B cell (primary cell): ENCODE measurements around the gene ERAS.

Source experiments
- CTCF ChIP-seq: fragments of 200-600 bp; IDR thresholded peaks from one replicate; pipeline ENCODE4 v1.8.0; 2022; ENCODE audit warnings: antibody characterized with exemption, mild to moderate bottlenecking
- EZH2 ChIP-seq: IDR thresholded peaks from 2 replicates; pipeline ENCODE4 v1.6.1; 2012; ENCODE audit warnings: borderline replicate concordance, low read depth, mild to moderate bottlenecking, moderate library complexity, low read length; ENCODE audit not compliant: insufficient read depth, poor library complexity, severe bottlenecking

GRCh38 chrX:48813644-48814043 is 12.7 kb upstream of the ERAS start:
- TF ChIP-seq CTCF (no peak), EZH2 (no peak)
